Fibroblast of the aortic adventitia (primary cell): ENCODE results near the gene C14orf119. TPM values are rescaled to one million over a fixed set of nuclear protein-coding genes. Genes with fewer than 3 reads are reported as not detected.

ENCODE experiments used
- DNase-seq: peaks from one replicate; pipeline ENCODE4 v3.0.0-alpha.2; 2010; ENCODE audit warnings: low read depth
- H3K4me3 ChIP-seq: 2 replicates; pipeline ENCODE4 v1.5.1; 2011; ENCODE audit warnings: low read depth, mild to moderate bottlenecking, control low read depth, low read length, moderate library complexity
- total RNA-seq: library from RNA; depleted of rRNA; stranded (reverse); fragments of >200 nt; gene quantifications from 2 replicates; pipeline ENCODE4 v1.2.3, GENCODE V29; 2012; ENCODE audit warnings: low replicate concordance
- TF ChIP-seq, protein P1 (sequence below): IDR thresholded peaks from 2 replicates; pipeline ENCODE4 v1.5.1; 2011; ENCODE audit warnings: mild to moderate bottlenecking, low read length, control low read depth, inconsistent platforms; ENCODE audit not compliant: insufficient read depth

C14orf119 gene
- total RNA-seq, 1 donor: 60.2 TPM

DNA sequence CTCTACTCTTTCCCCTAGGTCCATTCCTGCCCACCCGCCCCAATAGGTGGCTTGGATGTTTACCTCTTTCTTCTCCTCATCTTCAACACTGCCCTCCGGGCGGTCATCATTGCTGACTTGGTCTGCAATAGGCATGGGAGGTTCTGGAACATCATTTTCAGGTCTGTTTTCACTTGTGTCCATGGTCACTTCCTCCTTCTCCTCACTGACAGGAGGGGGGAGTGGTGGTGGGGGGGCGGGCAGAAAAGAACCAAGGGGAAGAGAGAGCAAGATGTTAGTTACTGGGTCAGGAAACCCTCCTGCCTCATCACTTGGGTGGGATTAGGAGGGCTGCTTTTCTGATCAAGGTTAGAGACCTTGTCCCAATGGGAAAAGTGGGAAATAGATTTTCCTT, 25.9 kb upstream of the C14orf119 start:
- H3K4me3 ChIP-seq: peak overlapping the region; percentile 13
- no peak for DNase-seq
- TF ChIP-seq, protein P1, sequence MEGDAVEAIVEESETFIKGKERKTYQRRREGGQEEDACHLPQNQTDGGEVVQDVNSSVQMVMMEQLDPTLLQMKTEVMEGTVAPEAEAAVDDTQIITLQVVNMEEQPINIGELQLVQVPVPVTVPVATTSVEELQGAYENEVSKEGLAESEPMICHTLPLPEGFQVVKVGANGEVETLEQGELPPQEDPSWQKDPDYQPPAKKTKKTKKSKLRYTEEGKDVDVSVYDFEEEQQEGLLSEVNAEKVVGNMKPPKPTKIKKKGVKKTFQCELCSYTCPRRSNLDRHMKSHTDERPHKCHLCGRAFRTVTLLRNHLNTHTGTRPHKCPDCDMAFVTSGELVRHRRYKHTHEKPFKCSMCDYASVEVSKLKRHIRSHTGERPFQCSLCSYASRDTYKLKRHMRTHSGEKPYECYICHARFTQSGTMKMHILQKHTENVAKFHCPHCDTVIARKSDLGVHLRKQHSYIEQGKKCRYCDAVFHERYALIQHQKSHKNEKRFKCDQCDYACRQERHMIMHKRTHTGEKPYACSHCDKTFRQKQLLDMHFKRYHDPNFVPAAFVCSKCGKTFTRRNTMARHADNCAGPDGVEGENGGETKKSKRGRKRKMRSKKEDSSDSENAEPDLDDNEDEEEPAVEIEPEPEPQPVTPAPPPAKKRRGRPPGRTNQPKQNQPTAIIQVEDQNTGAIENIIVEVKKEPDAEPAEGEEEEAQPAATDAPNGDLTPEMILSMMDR: no peak

DNA sequence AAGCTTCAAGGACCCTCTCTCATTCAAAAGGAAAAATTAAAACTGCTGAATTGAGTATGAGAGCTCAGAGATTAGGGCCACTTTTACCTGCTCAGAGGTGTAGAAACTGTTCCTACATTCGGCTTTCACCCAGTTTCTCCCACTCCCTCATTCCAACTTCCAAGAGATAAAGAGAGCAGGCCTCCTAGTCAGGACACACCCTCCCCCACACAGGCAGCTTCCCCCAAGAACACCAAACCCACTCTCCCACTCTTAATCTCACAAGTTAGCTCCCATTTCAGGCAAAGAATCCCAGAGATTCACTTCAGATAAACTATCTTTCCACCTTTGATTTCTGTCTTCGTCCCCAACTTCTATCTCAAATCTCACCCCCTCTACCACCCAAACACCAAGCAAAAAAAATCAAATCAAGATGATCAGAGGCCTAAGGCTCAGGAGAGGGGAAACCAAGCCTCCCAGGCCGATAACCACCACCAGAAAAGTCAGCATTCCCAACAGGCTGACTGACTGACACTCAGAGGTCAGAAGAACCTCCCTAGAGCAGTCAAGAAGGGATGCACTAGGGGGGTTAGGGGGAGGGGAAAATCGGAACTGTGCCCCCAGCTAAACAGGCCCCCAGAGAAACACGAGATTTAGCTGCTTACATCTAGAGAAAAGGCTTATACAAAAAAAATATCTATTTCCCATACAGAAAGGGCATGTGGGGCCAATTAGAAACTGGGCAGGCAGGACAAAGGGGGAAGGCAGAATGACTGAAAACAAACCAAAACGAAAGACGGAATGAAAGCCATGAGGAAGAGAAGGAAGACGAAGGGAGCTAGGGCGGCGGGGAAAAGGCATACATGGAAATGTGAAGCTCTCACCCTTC, 24.8 kb upstream of the C14orf119 start:
- DNase-seq: no peak
- H3K4me3 ChIP-seq: peak overlapping the region; percentile 75
- TF ChIP-seq, protein P1: no peak

DNA sequence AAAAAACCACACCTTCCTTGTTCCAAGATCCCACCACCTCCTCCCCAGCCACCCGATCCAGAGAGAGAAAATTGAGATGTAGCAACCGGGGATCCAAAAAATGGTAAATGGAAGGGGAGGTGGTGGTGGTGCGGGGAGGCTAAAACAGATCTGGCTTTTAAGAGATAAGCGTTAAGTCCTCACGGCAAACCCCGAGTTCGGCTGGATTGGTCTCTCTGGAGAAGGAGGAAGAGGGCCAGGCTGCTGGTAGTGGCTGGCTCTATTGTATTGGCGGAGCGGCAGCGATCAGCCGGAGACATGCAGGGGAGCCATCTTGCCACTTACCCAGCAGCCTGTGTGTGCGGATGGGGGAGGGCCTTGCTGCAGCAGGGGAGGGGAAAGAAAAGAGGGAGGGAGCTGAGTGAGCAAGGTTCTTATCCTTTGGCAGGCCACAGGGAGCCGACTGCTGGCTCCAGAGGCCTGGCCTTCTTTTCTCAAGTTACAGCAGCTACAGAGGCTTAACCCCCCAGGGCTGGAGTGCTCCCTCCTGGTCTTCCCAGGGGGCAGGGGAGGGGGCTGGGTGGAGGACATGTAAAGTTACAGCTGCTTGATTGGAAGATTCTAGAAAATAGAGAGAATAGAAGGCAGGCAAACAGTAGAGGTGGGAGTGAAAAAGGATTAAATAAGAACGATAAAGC, 23.9 kb upstream of the C14orf119 start:
- H3K4me3 ChIP-seq: peak overlapping the region; percentile 75
- TF ChIP-seq, protein P1: no peak
- DNase-seq: peak; percentile 92

DNA sequence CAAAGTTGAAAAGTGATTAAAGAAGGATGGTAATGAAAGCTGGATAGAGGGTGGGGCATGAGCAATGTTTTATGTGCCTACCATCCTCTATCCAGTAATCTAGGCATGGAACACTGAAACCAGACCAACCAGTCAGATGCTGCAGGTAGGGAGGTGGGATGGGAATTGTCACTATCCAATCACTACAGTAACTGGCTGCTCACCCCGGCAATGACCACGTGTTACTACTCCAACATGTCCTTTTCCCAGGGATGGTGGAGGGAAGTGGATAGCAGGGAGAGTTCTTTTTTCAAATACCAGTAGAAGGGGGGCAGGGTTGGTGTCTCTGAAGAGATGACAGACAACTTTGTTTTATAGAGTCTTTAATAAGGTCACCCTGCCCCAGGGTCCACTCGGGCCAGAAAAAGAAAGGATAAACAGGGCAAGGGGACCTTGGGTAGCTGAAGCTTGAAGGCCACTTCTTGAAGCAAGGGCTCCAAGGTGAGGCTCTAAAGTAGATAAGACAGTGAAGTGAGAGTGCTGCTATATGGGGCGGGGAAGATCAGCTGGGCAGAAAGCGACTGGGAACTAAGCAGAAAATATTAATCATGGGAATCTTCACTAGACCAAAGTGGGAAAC, 23.3 kb upstream of the C14orf119 start:
- peak overlapping the region; percentile 49 for H3K4me3 ChIP-seq
- TF ChIP-seq, protein P1: no peak
- DNase-seq: no peak

DNA sequence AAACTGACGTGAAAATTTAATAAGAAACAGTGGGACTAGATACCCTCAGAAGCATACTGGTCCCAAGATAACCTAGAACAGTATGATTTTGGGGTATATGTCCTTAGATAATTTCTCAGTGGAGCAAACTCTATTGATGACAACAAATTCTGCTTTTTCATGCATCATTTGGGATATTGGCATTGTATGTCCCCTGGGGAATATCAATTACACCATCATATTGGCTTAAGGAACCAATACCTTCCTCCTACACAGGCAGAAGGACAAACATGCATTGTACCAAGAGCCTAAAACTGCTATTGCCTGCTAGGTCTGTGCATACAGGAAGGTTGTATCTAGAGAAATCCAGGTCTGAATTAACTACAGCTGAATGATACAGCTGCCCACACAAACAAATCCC, 20.4 kb upstream of the C14orf119 start:
- TF ChIP-seq, protein P1: no peak
- no peak overlapping the region for H3K4me3 ChIP-seq

DNA sequence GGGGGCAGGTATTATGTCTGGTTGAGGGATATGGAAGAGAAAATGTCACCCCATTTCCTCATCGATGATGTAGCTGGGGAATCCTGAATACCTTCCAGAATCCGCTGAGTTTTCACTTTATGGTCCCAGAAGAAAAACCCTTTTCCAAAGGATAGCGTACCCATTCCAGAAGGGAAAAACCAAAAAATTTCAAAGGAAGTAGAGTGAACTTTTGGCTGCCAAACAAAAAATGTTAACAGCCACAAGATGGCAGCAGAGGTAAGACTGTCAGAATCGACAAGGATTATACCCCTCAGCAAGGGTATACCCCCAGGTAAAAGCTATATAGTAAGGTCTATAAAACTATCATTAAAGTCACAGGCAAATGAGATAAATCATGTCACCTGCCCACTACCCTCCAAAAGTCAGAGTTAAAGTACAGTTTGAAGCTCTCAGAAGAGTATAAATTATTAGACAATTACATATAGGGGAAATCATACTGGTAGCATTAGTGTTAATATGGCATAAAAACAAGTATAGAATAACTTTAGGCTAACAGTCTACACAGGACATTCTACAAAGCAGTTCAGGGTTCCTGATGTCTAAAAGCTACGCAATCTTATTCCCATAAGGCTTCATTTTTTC, 18.4 kb upstream of the C14orf119 start:
- peak; percentile 63 for DNase-seq
- TF ChIP-seq, protein P1: peak; percentile 65
- H3K4me3 ChIP-seq: no peak overlapping the region

More for the DNA sequence above, 20.4 kb upstream of the C14orf119 start:
- no peak for DNase-seq
